ENCODE measurements around the gene NRXN3. TPM values are rescaled to one million over a fixed set of nuclear protein-coding genes. Genes with fewer than 3 reads are reported as not detected.

Gene NRXN3
- total and polyA plus RNA-seq, 4 donors, result 1.4 to 8.3 (median 4.4) TPM

- H3K27me3 ChIP-seq (ENCODE audit: control insufficient read depth in 3 of 3, insufficient read depth in 3 of 3, low read length in 2 of 3), result peaks cover 0 to 2% (median 0%) of the 10 kb centered on the region in 3 donors
- no peak for ATAC-seq (ENCODE audit: insufficient read depth, low FRiP score)
- no peak overlapping the region for H3K4me3 ChIP-seq
- DNase-seq, result no peak
- no peak overlapping the region for H3K9ac ChIP-seq (ENCODE audit: insufficient read depth in 1 of 2, low read length in 2 of 2)
- WGBS, 2 donors, result 84 to 87% methylated on average over 1 of the region's 1 CpG
- no peak for TF ChIP-seq CTCF (IDR thresholded peaks at IDR 0.05; ENCODE audit: control extremely low read depth, extremely low read depth)
- peaks cover 0 to 1% (median 0%) of the 10 kb centered on the region in 5 donors for H3K4me1 ChIP-seq (ENCODE audit: control insufficient read depth in 5 of 5, insufficient read depth in 5 of 5, low read length in 5 of 5)
- no peak overlapping the region for H3K27ac ChIP-seq (ENCODE audit: low read depth in 1 of 2, low read length in 1 of 2)
- no peaks in the 10 kb centered on the region for H3K36me3 ChIP-seq (ENCODE audit: control insufficient read depth in 4 of 4, insufficient read depth in 4 of 4, low read length in 4 of 4)
- no peaks in the 10 kb centered on the region for H3K9me3 ChIP-seq (ENCODE audit: control insufficient read depth in 4 of 4, insufficient read depth in 3 of 4, low read length in 3 of 4)
Measured at GRCh38 chr14:78324353-78324752, 154.2 kb downstream of the NRXN3 start.

- no peak for TF ChIP-seq CTCF (IDR thresholded peaks at IDR 0.05; ENCODE audit: control extremely low read depth, extremely low read depth)
- Histone ChIP-seq H3K9me3 (ENCODE audit: control insufficient read depth in 4 of 4, insufficient read depth in 3 of 4, low read length in 3 of 4) (no peaks in the 10 kb centered on the region), H3K27ac (ENCODE audit: low read depth in 1 of 2, low read length in 1 of 2) (no peak overlapping the region), H3K36me3 (ENCODE audit: control insufficient read depth in 4 of 4, insufficient read depth in 4 of 4, low read length in 4 of 4) (no peaks in the 10 kb centered on the region), H3K9ac (ENCODE audit: insufficient read depth in 1 of 2, low read length in 2 of 2) (no peak overlapping the region), H3K4me3 (no peak overlapping the region), H3K4me1 (ENCODE audit: control insufficient read depth in 5 of 5, insufficient read depth in 5 of 5, low read length in 5 of 5) (peaks cover 0 to 1% (median 0%) of the 10 kb centered on the region in 5 donors), H3K27me3 (ENCODE audit: control insufficient read depth in 3 of 3, insufficient read depth in 3 of 3, low read length in 2 of 3) (peaks cover 0 to 2% (median 0%) of the 10 kb centered on the region in 3 donors)
- WGBS, 2 donors, result 65 to 75% methylated on average over 2 of the region's 2 CpGs
- no peak for DNase-seq
- no peak for ATAC-seq (ENCODE audit: insufficient read depth, low FRiP score)
Measured at GRCh38 chr14:78325911-78326310, 155.7 kb downstream of the NRXN3 start.

- no peak overlapping the region for H3K4me3 ChIP-seq
- H3K27ac ChIP-seq (ENCODE audit: low read depth in 1 of 2, low read length in 1 of 2), result no peak overlapping the region
- H3K36me3 ChIP-seq (ENCODE audit: control insufficient read depth in 4 of 4, insufficient read depth in 4 of 4, low read length in 4 of 4), result no peaks in the 10 kb centered on the region
- WGBS, 2 donors, result 88 to 90% methylated on average over 7 of the region's 7 CpGs
- no peaks in the 10 kb centered on the region for H3K9me3 ChIP-seq (ENCODE audit: control insufficient read depth in 4 of 4, insufficient read depth in 3 of 4, low read length in 3 of 4)
- TF ChIP-seq CTCF (IDR thresholded peaks at IDR 0.05; ENCODE audit: control extremely low read depth, extremely low read depth), result no peak
- H3K4me1 ChIP-seq (ENCODE audit: control insufficient read depth in 5 of 5, insufficient read depth in 5 of 5, low read length in 5 of 5), result peaks cover 0 to 1% (median 0%) of the 10 kb centered on the region in 5 donors
- peaks cover 0 to 2% (median 0%) of the 10 kb centered on the region in 3 donors for H3K27me3 ChIP-seq (ENCODE audit: control insufficient read depth in 3 of 3, insufficient read depth in 3 of 3, low read length in 2 of 3)
- ATAC-seq (ENCODE audit: insufficient read depth, low FRiP score) (no peak), DNase-seq (no peak)
- H3K9ac ChIP-seq (ENCODE audit: insufficient read depth in 1 of 2, low read length in 2 of 2), result no peak overlapping the region
Measured at GRCh38 chr14:78327426-78328221, 157.5 kb downstream of the NRXN3 start.

Measured in lung (tissue), 12 donors.